ENCODE data around the gene HNRNPK. TPM values are rescaled to one million over a fixed set of nuclear protein-coding genes. Genes with fewer than 3 reads are reported as not detected.

Gene HNRNPK
- total RNA-seq, 6 experiments from 2014 or later, result 520 to 678 (median 632) TPM

DNA sequence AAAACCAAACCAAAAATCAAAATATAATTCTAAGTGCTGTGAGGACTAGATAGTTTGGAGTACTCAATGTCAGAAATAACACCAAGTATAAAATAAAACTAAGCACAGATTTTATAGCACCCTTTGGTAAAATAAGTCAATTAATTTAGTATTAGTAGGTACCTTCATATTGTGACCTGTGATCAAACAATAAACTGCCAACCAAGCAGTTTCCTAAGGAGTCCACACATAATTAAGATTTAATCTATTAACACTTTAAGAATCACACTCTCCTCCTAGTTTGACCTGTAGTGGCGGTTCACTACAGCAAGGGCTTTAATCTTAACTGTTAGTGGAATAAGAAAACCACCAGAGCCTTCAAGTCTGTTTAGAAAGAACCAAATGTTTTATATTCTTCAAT, 2.8 kb downstream of the HNRNPK start:
- DNase-seq, result no peak
- no peak overlapping the region for H3K27ac Mint-ChIP-seq
- TF ChIP-seq, protein P1, sequence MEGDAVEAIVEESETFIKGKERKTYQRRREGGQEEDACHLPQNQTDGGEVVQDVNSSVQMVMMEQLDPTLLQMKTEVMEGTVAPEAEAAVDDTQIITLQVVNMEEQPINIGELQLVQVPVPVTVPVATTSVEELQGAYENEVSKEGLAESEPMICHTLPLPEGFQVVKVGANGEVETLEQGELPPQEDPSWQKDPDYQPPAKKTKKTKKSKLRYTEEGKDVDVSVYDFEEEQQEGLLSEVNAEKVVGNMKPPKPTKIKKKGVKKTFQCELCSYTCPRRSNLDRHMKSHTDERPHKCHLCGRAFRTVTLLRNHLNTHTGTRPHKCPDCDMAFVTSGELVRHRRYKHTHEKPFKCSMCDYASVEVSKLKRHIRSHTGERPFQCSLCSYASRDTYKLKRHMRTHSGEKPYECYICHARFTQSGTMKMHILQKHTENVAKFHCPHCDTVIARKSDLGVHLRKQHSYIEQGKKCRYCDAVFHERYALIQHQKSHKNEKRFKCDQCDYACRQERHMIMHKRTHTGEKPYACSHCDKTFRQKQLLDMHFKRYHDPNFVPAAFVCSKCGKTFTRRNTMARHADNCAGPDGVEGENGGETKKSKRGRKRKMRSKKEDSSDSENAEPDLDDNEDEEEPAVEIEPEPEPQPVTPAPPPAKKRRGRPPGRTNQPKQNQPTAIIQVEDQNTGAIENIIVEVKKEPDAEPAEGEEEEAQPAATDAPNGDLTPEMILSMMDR (IDR thresholded peaks at IDR 0.05), result no peak; the same call in 1 of the 2 replicates
- H3K9me3 Mint-ChIP-seq, result no peaks in the 10 kb centered on the region
- peaks cover 54% of the 10 kb centered on the region for H3K4me1 Mint-ChIP-seq (ENCODE audit: low read depth)
- peak overlapping the region; percentile 98 for H3K4me3 Mint-ChIP-seq
- H3K36me3 Mint-ChIP-seq (ENCODE audit: low read depth), result peaks cover 62% of the 10 kb centered on the region
- peaks cover 21% of the 10 kb centered on the region for H3K27me3 Mint-ChIP-seq (ENCODE audit: insufficient read depth)

DNA sequence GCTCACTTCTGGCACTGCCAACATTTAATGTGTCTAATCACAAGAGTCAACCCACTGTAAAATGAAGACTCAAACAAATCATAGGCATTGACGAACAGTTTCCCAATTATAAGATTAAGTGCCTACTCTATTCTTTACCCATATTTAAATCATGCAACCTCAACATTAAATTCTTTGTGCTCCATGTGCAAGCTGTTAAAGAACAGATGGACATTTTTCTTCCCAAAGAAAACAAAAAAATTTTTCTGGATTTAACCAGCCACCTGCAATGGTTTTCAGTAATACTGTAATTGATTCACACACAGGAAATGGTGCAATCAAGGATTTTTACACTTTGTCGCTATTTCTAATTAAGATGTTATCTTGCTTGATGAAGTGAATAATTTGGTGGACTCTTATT, 3.6 kb downstream of the HNRNPK start:
- H3K4me3 Mint-ChIP-seq, result peak overlapping the region; percentile 98
- peak overlapping the region; percentile 55 for H3K27ac Mint-ChIP-seq
- no peak for DNase-seq
- TF ChIP-seq, protein P1 (IDR thresholded peaks at IDR 0.05), result no peak
- H3K9me3 Mint-ChIP-seq, result no peaks in the 10 kb centered on the region
- H3K27me3 Mint-ChIP-seq (ENCODE audit: insufficient read depth), result peaks cover 21% of the 10 kb centered on the region
- peaks cover 70% of the 10 kb centered on the region for H3K36me3 Mint-ChIP-seq (ENCODE audit: low read depth)
- peaks cover 54% of the 10 kb centered on the region for H3K4me1 Mint-ChIP-seq (ENCODE audit: low read depth)

GRCh38 chr9:83975300-83975699, 4.7 kb downstream of the HNRNPK start:
- no peak for DNase-seq
- H3K27ac Mint-ChIP-seq, result peak overlapping the region; percentile 55
- H3K4me3 Mint-ChIP-seq, result peak overlapping the region; percentile 98; the same call in 1 of the 2 replicates
- H3K36me3 Mint-ChIP-seq (ENCODE audit: low read depth), result peaks cover 81% of the 10 kb centered on the region
- TF ChIP-seq, protein P1 (IDR thresholded peaks at IDR 0.05), result no peak
- H3K27me3 Mint-ChIP-seq (ENCODE audit: insufficient read depth), result peaks cover 18% of the 10 kb centered on the region
- no peaks in the 10 kb centered on the region for H3K9me3 Mint-ChIP-seq
- peaks cover 65% of the 10 kb centered on the region for H3K4me1 Mint-ChIP-seq (ENCODE audit: low read depth)

GRCh38 chr9:83972286-83972685, 7.7 kb downstream of the HNRNPK start:
- Mint-ChIP-seq H3K4me3 (no peak overlapping the region), H3K36me3 (ENCODE audit: low read depth) (peaks cover 80% of the 10 kb centered on the region), H3K27ac (peak overlapping the region; percentile 38; the same call in 1 of the 2 replicates), H3K9me3 (no peaks in the 10 kb centered on the region), H3K27me3 (ENCODE audit: insufficient read depth) (peaks cover 5% of the 10 kb centered on the region), H3K4me1 (ENCODE audit: low read depth) (peaks cover 78% of the 10 kb centered on the region)
- no peak for DNase-seq
- TF ChIP-seq, protein P1 (IDR thresholded peaks at IDR 0.05), result no peak

DNA sequence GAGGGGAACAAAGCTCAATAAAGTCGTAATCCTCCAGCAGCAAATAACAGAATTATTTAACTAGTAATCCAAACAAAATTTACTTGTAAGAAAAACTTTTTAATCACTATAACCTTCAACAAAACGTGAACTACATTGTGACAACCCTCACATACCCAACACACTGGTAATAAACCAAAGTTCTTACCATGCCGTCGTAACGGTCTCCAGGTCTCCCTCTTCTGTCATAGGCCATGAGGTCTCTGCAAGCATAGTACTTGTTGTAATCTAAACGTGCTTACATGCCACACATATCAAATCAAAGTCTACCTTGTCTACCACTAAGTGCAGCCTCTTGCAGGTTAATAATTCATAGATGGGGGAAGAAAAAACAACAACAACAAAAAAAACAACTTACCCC, 8.5 kb downstream of the HNRNPK start:
- H3K27ac Mint-ChIP-seq, result 0 out of 2 replicates have a peak overlapping the region, but pooled peaks have one; percentile 38

More for the DNA sequence above, 8.5 kb downstream of the HNRNPK start:
- H3K36me3 Mint-ChIP-seq (ENCODE audit: low read depth), result peaks cover 78% of the 10 kb centered on the region
- peaks cover 75% of the 10 kb centered on the region for H3K4me1 Mint-ChIP-seq (ENCODE audit: low read depth)
- H3K27me3 Mint-ChIP-seq (ENCODE audit: insufficient read depth), result peaks cover 5% of the 10 kb centered on the region
- TF ChIP-seq, protein P1 (IDR thresholded peaks at IDR 0.05), result no peak
- no peaks in the 10 kb centered on the region for H3K9me3 Mint-ChIP-seq
- DNase-seq, result no peak
- no peak overlapping the region for H3K4me3 Mint-ChIP-seq
